Hepatocyte (in vitro differentiated cells): Measurements from ENCODE around the gene MBLAC1.
"Not testable (repeated sequence)": the region's sequence is repeated elsewhere in the genome, so short reads cannot be mapped to it uniquely, and the experiment has no call there.

ENCODE experiments used
- EZH2 ChIP-seq: fragments of 200-600 bp; sonication (generic); IDR thresholded peaks from 2 replicates; pipeline ENCODE4 v1.6.1; 2016; ENCODE audit warnings: antibody characterized with exemption, mild to moderate bottlenecking, borderline replicate concordance
- EZH2phosphoT487 ChIP-seq: fragments of 200-600 bp; sonication (generic); IDR thresholded peaks from one replicate; pipeline ENCODE4 v1.6.1; 2018; ENCODE audit warnings: antibody characterized with exemption, mild to moderate bottlenecking, low read depth, moderate library complexity; ENCODE audit not compliant: unreplicated experiment, severe bottlenecking
- TF ChIP-seq, protein P1 (sequence below): fragments of 200-600 bp; sonication (generic); IDR thresholded peaks from 2 replicates; pipeline ENCODE4 v1.5.1; 2016; ENCODE audit warnings: antibody characterized with exemption, mild to moderate bottlenecking; ENCODE audit not compliant: poor library complexity

DNA sequence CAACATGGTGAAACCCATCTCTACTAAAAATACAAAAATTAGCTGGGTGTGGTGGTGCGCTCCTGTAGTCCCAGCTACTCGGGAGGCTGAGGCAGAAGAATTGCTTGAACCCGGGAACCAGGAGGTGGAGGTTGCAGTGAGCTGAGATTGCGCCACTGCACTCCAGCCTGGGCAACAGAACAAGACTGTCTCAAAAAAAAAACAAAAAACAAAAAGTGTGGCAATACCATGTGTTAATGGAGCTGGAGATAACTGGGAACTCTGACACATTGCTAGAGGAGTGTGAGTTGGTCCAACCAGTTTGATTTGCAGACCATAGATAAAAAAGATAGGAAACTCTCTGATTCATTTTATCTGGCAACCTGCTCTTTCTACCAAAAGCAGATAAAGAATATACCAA is 19.6 kb downstream of the MBLAC1 start:
- TF ChIP-seq, protein P1, sequence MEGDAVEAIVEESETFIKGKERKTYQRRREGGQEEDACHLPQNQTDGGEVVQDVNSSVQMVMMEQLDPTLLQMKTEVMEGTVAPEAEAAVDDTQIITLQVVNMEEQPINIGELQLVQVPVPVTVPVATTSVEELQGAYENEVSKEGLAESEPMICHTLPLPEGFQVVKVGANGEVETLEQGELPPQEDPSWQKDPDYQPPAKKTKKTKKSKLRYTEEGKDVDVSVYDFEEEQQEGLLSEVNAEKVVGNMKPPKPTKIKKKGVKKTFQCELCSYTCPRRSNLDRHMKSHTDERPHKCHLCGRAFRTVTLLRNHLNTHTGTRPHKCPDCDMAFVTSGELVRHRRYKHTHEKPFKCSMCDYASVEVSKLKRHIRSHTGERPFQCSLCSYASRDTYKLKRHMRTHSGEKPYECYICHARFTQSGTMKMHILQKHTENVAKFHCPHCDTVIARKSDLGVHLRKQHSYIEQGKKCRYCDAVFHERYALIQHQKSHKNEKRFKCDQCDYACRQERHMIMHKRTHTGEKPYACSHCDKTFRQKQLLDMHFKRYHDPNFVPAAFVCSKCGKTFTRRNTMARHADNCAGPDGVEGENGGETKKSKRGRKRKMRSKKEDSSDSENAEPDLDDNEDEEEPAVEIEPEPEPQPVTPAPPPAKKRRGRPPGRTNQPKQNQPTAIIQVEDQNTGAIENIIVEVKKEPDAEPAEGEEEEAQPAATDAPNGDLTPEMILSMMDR = not testable (repeated sequence)
- not testable (repeated sequence) for TF ChIP-seq EZH2, EZH2phosphoT487
